Left renal cortex interstitium (tissue), 4 donors: Measurements from ENCODE around the gene NFAT5. TPM values are rescaled to one million over a fixed set of nuclear protein-coding genes. Genes with fewer than 3 reads are reported as not detected.
"Not testable (repeated sequence)": the region's sequence is repeated elsewhere in the genome, so short reads cannot be mapped to it uniquely, and the experiment has no call there.

Experiments used
- DNase-seq, 4 donors: peaks; one replicate each; pipeline ENCODE4 v3.0.0-alpha.2; 2013; ENCODE audit warnings: low read depth in 4 of 4, low spot score in 2 of 4, missing footprints in 1 of 4
- polyA plus RNA-seq, 4 donors: library from polyadenylated mRNA; unstranded; fragments of 120-200 nt; gene quantifications; one replicate each; pipeline ENCODE4 v1.2.1, GENCODE V29; 2013; ENCODE audit not compliant: insufficient read length in 4 of 4

Gene NFAT5
- polyA plus RNA-seq, 4 donors = 25.3 to 70.2 (median 47.9) TPM

GRCh38 chr16:69554495-69554894 lies 11.3 kb upstream of the NFAT5 start:
- DNase-seq = no peak

DNA sequence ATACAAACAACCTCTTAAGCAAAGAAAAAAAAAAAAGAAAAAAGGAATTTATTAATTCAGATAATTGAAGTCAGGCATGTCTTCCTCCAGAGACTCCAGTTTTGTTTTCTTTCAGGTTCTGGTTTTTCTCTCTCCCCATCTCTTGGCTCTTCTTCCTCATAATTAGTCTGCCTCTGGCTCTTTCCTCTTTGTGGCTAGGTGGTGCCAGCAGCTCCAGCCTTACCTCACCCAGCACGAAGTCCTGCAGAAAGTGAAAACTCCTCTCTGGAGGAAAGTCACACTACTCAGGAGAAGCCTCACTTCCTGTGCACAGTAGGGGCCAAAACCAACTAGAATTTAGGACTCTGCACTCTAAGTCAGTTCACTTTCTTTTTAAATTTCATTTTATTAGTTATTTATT lies 10.3 kb upstream of the NFAT5 start:
- no peak for DNase-seq

GRCh38 chr16:69555867-69556266 lies 9.9 kb upstream of the NFAT5 start:
- DNase-seq = no peak

GRCh38 chr16:69559164-69559563 lies 6.6 kb upstream of the NFAT5 start:
- no peak for DNase-seq

GRCh38 chr16:69561367-69561766 lies 4.4 kb upstream of the NFAT5 start:
- not testable (repeated sequence) for DNase-seq

- DNase-seq = no peak
These were observed 3.9 kb upstream of the NFAT5 start for GRCh38 chr16:69561901-69562300.

GRCh38 chr16:69562813-69563212 lies 3.0 kb upstream of the NFAT5 start:
- DNase-seq = no peak

DNA sequence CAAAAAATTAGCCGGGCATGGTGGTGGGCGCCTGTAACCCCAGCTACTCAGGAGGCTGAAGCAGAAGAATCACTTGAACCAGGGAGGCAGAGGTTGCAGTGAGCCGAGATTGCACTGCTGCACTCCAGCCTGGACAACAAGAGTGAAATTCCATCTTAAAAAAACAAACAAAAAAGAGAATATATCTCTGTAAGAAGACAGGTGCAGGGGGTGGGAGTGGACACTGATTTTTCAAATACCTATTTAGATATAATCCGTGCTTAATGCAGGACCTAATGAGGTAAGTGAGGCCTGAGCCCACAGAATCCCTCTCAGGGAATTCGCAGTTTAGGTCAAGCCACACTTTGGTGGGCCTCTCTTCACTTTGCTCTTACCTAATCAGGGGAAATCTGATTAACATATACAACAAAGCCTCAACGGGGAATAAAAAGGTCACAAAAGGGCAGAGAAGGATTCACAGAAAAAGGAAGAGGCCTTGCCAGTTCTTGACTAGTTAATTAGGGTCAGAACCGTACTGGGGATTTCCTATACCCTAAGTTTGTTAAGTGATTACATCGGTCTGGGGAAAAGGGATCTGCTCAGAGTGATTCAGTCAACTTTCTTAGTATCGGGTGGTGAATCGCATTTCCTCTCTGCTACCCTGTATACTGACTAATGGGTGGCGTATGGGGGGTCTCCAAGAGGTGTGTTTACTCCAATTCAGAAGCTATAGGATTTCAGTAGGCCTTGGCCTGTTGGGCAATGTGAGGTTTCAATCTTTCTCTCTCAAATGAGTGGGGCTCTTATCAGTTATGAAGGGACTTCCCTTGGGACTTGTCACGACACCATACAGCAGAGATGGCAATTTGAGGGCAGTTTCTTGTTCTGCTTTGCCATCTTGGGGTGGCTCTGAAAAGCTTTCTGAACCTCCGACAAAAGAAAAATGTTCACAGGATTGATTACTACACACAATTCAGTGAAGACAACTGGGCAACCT lies 1.9 kb upstream of the NFAT5 start:
- DNase-seq = peak in 1 of 4 donors; percentile 25

- DNase-seq = peak in 2 of 4 donors; percentile 13 to 65
These were observed 708 bp upstream of the NFAT5 start for GRCh38 chr16:69564845-69565670.

DNA sequence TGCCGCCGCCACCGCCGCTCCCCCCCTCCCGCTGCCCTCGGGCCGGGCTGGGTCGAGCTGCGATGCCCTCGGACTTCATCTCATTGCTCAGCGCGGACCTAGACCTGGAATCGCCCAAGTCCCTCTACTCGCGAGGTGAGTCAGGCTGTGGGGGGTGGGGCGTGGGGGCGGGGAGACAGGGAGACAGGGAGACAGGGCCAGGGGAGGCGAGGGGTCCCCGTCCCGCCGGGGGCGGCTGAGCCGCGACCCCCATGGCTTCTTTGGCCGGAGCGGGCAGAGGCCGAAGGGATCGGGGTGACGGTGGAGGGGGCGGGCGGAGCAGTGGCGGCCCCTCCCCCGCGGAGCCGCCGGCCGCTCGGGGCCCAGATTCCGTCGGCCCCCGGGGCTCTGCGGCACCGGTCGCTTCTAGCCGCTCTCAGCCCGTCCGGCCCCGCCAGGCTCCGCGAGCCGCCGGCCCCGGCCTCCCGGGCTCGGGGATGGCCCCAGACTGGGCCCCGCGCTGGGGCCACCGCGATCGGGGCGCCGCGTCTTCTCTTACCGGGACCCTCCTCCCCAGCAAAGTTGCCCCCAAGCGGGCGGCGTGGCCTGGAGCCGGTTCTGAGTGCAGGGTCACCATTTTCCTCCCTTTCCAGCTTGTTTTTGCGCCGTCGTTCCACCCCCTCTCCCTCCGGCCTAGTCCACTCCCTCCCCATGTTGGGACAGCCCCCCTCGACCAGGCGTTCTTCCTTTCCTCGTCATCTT lies 644 bp downstream of the NFAT5 start:
- DNase-seq = peak in 3 of 4 donors; percentile 13 to 35 (median 29)

DNA sequence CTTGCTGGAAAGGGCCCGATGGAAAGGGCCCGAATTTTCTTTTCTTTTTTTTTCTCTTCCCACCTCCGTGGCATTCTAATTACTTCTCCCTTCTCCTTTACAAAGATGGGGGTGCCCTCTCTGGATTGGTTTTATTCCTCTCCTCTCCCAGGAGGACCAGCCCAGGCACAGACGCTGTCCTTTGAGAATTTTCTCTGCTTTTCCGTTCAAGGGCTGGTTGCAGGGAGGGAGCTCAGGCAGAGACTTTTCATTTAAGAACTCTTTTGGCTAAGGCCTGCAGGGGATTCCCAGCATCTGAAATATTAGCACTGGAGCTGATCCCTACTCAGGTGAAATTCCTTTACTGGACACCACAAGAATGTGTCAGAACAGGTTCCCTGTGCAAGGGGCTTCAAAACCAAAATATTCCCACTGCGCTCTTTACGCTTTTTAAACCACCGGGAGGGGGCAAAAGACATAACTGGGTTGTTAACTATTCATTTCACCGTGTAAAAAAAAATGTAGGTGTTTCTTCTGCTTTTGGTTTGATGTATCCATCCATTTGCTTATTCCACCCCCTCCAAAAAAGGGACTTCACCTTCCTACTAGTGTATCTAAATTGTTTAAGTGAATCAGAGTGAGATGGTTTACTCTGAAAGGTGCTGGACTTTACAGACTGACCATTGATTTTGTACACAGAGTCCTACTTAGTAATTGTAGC lies 1.4 kb downstream of the NFAT5 start:
- peak in 3 of 4 donors; percentile 47 to 60 (median 59) for DNase-seq

DNA sequence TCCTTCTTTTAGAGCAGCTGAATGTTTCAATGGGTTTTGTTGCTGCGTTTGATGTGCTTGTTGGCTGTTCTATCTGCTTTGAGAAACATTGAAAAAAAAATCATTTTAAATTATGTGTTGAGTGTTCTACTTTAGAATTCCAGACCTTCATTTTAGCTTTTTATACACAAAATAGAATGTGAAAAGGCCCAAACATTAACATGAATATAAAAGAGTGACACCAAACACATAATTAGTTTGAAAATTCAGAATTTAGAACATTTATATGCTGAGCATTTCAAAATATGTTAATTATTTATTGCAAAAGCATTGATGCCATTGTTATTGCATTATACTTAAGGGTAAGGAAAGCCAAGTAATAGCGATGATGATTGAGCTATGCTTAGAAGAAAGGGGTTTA lies 2.9 kb downstream of the NFAT5 start:
- DNase-seq = no peak

GRCh38 chr16:69578771-69579170 lies 13.0 kb downstream of the NFAT5 start:
- not testable (repeated sequence) for DNase-seq

GRCh38 chr16:69579783-69580481 lies 14.2 kb downstream of the NFAT5 start:
- DNase-seq = no peak

- no peak for DNase-seq
These were observed 15.5 kb downstream of the NFAT5 start for GRCh38 chr16:69581297-69581696.

- not testable (repeated sequence) for DNase-seq
These were observed 18.7 kb downstream of the NFAT5 start for GRCh38 chr16:69584493-69584892.

DNA sequence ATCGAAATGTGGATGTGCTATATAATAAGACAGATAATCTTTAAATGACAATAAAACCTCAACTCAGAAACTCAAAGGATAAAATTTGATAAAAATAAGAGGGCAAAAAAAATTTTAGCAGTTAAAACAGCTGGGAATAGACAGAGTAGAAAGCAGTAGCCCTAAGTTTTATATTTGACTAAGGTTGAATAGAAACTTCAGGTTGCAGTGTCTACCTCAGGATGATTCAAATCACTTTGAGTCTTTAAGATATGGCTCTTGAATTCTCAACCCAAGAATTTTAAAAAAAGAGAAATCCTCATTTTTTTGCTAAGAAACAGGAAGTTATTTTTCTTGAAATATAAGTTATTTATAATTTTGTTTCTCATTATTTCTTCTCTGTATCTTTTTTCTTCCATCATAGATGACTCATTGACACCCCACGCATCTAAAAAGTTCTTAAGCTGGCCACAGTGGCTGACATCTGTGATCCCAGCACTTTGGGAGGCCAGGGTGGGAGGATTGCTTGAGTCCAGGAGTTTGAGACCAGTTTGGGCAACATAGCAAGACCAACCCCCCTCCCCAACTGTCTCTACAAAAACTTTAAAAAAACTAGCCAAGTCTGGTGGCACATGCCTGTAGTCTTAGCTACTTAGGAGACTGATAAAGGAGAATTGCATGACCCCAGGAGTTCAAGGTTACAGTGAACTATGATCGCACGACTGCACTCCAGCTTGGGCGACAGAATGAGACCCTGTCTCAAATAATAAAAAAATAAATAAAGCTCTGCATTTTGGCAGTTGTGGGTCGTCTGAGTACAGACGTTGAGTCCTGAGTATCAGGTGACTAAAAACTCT lies 23.9 kb downstream of the NFAT5 start:
- DNase-seq = no peak

- DNase-seq = no peak
These were observed 24.8 kb downstream of the NFAT5 start for GRCh38 chr16:69590590-69590989.
